ENCODE measurements around the gene RABL2B. TPM values are rescaled to one million over a fixed set of nuclear protein-coding genes. Genes with fewer than 3 reads are reported as not detected.

Gene RABL2B
- total and polyA plus RNA-seq, 2 experiments from 2014 or later: 12.3 to 31.0 TPM

DNA sequence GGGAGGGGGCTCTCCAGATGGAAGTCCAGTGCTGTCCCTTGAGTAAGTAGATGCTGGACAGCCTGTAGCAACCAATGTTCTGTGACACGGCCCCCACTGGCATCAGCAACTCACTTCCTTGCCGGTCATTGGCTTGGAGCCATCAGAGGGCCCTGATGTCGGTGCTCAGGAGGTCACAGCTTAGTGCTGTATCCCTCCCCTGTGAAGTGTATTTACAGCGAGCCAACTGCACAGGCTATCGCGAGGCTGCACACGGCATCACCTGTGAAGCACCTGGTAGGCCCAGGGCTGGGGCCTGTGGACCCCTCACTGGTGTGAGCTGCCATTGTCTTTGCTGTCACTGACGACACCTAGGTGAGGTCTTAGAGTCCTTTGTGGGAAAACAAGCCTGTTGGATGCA lies 58.8 kb downstream of the RABL2B start:
- no peak overlapping the region for H3K4me2 ChIP-seq
- no peaks in the 10 kb centered on the region for H3K9me2 ChIP-seq (replicated peaks; ENCODE audit: insufficient read depth)
- H4K20me1 ChIP-seq (ENCODE audit: insufficient read depth, poor library complexity, severe bottlenecking): no peaks in the 10 kb centered on the region
- H3K4me1 ChIP-seq (ENCODE audit: insufficient read depth): no peaks in the 10 kb centered on the region
- H2AFZ ChIP-seq: no peak overlapping the region
- H3K27ac ChIP-seq: no peak overlapping the region
- H3K36me3 ChIP-seq (replicated peaks; ENCODE audit: insufficient read depth, low read depth): no peaks in the 10 kb centered on the region
- H3K4me3 ChIP-seq: no peak overlapping the region
- 96% methylated on average over 8 of the region's 8 CpGs for WGBS (ENCODE audit: low lambda C conversion rate, missing lambda C conversion rate)
- DNase-seq (ENCODE audit: low spot score): no peak
- H3K9me3 ChIP-seq (ENCODE audit: low read depth): no peaks in the 10 kb centered on the region
- H3K79me2 ChIP-seq: no peaks in the 10 kb centered on the region
- H3K27me3 ChIP-seq: peaks cover 11% of the 10 kb centered on the region
- TF ChIP-seq EZH2 (IDR thresholded peaks at IDR 0.05; ENCODE audit: borderline replicate concordance): no peak
- TF ChIP-seq, protein P1, sequence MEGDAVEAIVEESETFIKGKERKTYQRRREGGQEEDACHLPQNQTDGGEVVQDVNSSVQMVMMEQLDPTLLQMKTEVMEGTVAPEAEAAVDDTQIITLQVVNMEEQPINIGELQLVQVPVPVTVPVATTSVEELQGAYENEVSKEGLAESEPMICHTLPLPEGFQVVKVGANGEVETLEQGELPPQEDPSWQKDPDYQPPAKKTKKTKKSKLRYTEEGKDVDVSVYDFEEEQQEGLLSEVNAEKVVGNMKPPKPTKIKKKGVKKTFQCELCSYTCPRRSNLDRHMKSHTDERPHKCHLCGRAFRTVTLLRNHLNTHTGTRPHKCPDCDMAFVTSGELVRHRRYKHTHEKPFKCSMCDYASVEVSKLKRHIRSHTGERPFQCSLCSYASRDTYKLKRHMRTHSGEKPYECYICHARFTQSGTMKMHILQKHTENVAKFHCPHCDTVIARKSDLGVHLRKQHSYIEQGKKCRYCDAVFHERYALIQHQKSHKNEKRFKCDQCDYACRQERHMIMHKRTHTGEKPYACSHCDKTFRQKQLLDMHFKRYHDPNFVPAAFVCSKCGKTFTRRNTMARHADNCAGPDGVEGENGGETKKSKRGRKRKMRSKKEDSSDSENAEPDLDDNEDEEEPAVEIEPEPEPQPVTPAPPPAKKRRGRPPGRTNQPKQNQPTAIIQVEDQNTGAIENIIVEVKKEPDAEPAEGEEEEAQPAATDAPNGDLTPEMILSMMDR (IDR thresholded peaks at IDR 0.05; ENCODE audit: poor library complexity): no peak
- no peak for TF ChIP-seq EZH2phosphoT487 (IDR thresholded peaks at IDR 0.05; ENCODE audit: low read depth, severe bottlenecking, unreplicated experiment)

- H3K79me2 ChIP-seq: no peaks in the 10 kb centered on the region
- TF ChIP-seq, protein P1 (IDR thresholded peaks at IDR 0.05; ENCODE audit: poor library complexity): no peak
- no peak for TF ChIP-seq EZH2phosphoT487 (IDR thresholded peaks at IDR 0.05; ENCODE audit: low read depth, severe bottlenecking, unreplicated experiment)
- no peak for TF ChIP-seq EZH2 (IDR thresholded peaks at IDR 0.05; ENCODE audit: borderline replicate concordance)
- H3K4me3 ChIP-seq: no peak overlapping the region
- H3K4me2 ChIP-seq: no peak overlapping the region
- no peaks in the 10 kb centered on the region for H3K4me1 ChIP-seq (ENCODE audit: insufficient read depth)
- DNase-seq (ENCODE audit: low spot score): no peak
- no peak overlapping the region for H2AFZ ChIP-seq
- no peaks in the 10 kb centered on the region for H3K36me3 ChIP-seq (replicated peaks; ENCODE audit: insufficient read depth, low read depth)
- peaks cover 17% of the 10 kb centered on the region for H3K27me3 ChIP-seq
- no peaks in the 10 kb centered on the region for H3K9me3 ChIP-seq (ENCODE audit: low read depth)
- H3K27ac ChIP-seq: no peak overlapping the region
- no peaks in the 10 kb centered on the region for H3K9me2 ChIP-seq (replicated peaks; ENCODE audit: insufficient read depth)
- no peaks in the 10 kb centered on the region for H4K20me1 ChIP-seq (ENCODE audit: insufficient read depth, poor library complexity, severe bottlenecking)
- 88% methylated on average over 7 of the region's 7 CpGs for WGBS (ENCODE audit: low lambda C conversion rate, missing lambda C conversion rate)
Observed at GRCh38 chr22:50723991-50724390, 59.4 kb downstream of the RABL2B start.

- no peak for DNase-seq (ENCODE audit: low spot score)
- no peak overlapping the region for H3K4me2 ChIP-seq
- no peaks in the 10 kb centered on the region for H3K79me2 ChIP-seq
- H3K9me3 ChIP-seq (ENCODE audit: low read depth): no peaks in the 10 kb centered on the region
- TF ChIP-seq EZH2 (IDR thresholded peaks at IDR 0.05; ENCODE audit: borderline replicate concordance): no peak
- TF ChIP-seq, protein P1 (IDR thresholded peaks at IDR 0.05; ENCODE audit: poor library complexity): no peak
- no peak for TF ChIP-seq EZH2phosphoT487 (IDR thresholded peaks at IDR 0.05; ENCODE audit: low read depth, severe bottlenecking, unreplicated experiment)
- no peak overlapping the region for H2AFZ ChIP-seq
- no peak overlapping the region for H3K4me3 ChIP-seq
- peaks cover 25% of the 10 kb centered on the region for H3K27me3 ChIP-seq
- H3K4me1 ChIP-seq (ENCODE audit: insufficient read depth): no peaks in the 10 kb centered on the region
- H3K27ac ChIP-seq: no peak overlapping the region
- H3K9me2 ChIP-seq (replicated peaks; ENCODE audit: insufficient read depth): no peaks in the 10 kb centered on the region
- H3K36me3 ChIP-seq (replicated peaks; ENCODE audit: insufficient read depth, low read depth): no peaks in the 10 kb centered on the region
- no peaks in the 10 kb centered on the region for H4K20me1 ChIP-seq (ENCODE audit: insufficient read depth, poor library complexity, severe bottlenecking)
- 94% methylated on average over 12 of the region's 12 CpGs for WGBS (ENCODE audit: low lambda C conversion rate, missing lambda C conversion rate)
Observed at GRCh38 chr22:50722716-50723428, 60.6 kb downstream of the RABL2B start.
